ENCODE measurements around the gene TRIM16.
"Not testable (repeated sequence)": the region's sequence is repeated elsewhere in the genome, so short reads cannot be mapped to it uniquely, and the experiment has no call there.

TRIM16 gene

DNA sequence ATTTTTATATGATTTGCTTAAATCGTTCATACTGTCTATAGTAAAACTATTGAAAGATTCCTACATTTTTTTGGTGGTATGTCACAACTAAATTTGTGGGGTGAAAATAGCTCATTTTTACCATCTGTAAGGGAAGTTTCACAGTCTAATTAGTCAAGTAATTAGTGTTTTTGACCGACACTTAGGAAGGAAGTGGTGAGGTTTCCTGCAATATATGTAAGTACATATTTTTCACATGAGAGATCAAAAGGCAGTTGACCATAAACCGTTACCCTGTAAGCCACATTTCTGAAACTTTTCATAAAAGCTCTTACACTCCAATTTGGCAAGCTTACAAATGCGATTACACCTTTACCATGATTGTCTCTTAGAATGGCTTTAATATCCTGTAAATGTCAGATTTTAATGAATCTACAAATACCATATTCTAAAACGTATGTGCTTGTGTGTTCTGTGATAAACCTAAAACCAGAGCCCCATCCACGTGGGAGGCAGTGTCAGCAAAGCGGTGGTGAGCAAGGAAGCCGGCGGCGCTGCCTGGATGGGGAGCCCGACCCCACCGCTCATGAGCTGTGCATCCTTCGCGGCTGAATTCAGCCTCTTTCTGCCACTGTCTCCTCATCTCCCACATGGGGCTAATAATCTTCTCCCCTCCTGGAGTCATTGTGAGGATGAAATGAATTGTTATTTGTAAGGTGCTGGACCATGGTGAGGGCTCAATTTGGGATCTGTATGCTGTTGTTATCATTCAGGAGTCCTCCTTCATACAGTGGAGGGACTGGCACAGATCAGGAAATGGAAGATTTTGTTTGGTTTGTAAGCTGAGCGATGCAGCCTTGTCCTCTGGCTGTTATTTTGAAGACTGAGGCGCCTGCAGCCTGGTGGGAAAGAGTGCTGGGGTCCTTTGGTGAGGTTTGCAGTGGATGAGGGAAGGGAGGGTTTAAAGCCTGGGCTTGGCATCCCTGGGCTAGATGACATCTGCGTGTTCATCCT, 94.3 kb downstream of the TRIM16 start:
- H3K4me3 ChIP-seq; H3K9ac ChIP-seq (ENCODE audit: insufficient read length); DNase-seq (ENCODE audit: low read depth, low spot score); H3K36me3 ChIP-seq (ENCODE audit: insufficient read depth, low read length); H3K27ac ChIP-seq; H3K9me3 ChIP-seq (ENCODE audit: low read depth, low read length): not testable (repeated sequence)

DNA sequence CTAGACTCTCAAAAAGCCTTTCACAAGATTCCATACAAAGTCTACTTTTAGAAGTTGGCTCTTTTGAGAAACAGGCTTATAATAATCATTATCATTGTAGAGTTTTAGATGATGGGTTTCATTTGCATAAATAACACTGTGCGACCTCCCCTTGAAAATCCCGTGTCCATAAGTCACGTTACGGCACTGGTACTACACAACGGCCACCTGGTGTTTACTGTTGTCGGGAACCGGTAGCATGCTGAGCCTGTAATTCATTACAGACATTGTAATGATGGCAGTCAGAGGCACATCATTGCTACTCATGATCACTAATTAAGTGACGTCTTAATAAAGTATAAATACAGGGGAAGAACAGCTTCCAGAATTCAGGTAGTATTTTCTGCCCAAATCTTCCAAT, 96.1 kb downstream of the TRIM16 start:
- H3K9ac ChIP-seq (ENCODE audit: insufficient read length); DNase-seq (ENCODE audit: low read depth, low spot score); H3K4me3 ChIP-seq; H3K36me3 ChIP-seq (ENCODE audit: insufficient read depth, low read length); H3K27ac ChIP-seq; H3K9me3 ChIP-seq (ENCODE audit: low read depth, low read length): not testable (repeated sequence)

DNA sequence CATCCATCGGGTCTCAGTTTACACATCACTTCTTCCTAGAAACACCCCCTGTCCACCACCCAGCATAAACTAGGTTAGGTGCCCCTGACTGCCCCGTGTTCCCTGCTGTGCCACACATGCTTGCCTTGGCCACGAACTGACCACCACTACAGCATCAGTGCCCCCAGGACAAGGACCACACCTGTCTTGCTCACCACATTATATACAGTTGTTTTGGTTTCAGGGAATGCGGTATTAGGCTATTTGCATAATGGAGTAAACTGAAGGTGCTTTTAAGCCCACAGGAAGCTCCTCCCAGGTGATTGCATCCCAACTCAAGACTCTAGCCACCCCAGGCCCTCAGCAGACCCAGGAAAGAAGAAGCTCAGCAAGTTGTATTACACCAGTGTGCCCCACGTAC, 100.8 kb downstream of the TRIM16 start:
- not testable (repeated sequence) for H3K4me3 ChIP-seq; H3K27ac ChIP-seq; DNase-seq (ENCODE audit: low read depth, low spot score); H3K36me3 ChIP-seq (ENCODE audit: insufficient read depth, low read length); H3K9me3 ChIP-seq (ENCODE audit: low read depth, low read length); H3K9ac ChIP-seq (ENCODE audit: insufficient read length)

DNA sequence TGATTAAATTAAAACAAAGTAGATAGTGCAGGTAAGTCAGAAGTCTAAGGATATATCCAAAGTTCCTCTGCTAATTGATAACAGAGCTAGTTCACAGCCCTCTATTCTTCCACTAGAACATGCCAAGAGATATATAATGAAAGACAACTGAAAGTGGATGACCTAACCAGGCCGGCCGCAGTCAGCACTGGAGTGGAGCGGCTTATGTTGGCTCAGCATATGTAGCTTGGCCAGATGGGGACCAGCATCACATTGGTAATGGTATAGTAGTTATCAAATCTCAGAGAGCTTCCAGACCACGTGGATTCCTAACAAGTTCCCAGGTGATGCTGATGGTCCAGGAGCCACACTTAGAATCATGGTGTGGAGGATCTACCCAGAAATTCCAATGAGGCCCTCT, 102.6 kb downstream of the TRIM16 start:
- not testable (repeated sequence) for H3K9me3 ChIP-seq (ENCODE audit: low read depth, low read length); H3K27ac ChIP-seq; H3K36me3 ChIP-seq (ENCODE audit: insufficient read depth, low read length); H3K4me3 ChIP-seq; DNase-seq (ENCODE audit: low read depth, low spot score); H3K9ac ChIP-seq (ENCODE audit: insufficient read length)

All from SK-N-MC (cell line).